LNCAP (cell line): ENCODE results near the gene STRN4.

Source experiments
- TF ChIP-seq, protein P1 (sequence below): fragments of 450-650 bp; IDR thresholded peaks from 2 replicates; pipeline ENCODE4 v1.5.1; 2017; ENCODE audit warnings: mild to moderate bottlenecking

The STRN4 gene

DNA sequence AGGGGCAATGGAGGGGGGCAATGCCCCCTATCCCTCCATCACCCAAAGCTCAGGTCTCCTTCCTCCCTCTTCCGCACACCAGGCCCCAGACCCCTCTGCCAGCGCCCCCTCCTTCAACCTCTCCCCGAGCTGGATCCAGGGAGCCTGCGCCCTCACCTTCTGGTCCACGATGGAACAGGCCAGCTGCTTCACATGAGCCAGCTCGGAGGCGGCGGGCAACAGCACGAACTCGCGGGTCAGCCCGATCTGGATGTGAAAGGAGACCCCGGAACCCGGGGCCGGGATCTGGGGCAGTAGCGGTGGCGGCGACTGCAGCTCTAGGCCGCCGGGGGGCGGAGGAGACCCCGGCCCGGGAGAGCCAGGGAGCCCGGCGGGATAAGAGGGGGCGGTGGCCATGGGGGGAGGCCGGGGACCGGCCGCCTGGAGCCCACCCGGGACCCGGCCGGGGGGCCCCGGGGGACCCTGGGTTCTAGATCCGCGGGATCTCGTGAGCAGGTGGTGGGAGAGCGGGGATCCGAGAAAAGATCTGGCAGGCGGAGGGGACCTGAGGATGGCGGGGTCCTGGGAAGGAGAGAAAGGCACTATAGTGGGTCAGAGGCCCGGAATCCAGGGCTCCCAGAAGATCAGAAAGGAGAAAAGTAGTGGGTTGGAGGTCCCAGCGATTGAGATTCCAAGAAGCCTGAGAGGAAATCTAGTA is 30.1 kb downstream of the STRN4 start:
- TF ChIP-seq, protein P1, sequence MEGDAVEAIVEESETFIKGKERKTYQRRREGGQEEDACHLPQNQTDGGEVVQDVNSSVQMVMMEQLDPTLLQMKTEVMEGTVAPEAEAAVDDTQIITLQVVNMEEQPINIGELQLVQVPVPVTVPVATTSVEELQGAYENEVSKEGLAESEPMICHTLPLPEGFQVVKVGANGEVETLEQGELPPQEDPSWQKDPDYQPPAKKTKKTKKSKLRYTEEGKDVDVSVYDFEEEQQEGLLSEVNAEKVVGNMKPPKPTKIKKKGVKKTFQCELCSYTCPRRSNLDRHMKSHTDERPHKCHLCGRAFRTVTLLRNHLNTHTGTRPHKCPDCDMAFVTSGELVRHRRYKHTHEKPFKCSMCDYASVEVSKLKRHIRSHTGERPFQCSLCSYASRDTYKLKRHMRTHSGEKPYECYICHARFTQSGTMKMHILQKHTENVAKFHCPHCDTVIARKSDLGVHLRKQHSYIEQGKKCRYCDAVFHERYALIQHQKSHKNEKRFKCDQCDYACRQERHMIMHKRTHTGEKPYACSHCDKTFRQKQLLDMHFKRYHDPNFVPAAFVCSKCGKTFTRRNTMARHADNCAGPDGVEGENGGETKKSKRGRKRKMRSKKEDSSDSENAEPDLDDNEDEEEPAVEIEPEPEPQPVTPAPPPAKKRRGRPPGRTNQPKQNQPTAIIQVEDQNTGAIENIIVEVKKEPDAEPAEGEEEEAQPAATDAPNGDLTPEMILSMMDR = no peak

DNA sequence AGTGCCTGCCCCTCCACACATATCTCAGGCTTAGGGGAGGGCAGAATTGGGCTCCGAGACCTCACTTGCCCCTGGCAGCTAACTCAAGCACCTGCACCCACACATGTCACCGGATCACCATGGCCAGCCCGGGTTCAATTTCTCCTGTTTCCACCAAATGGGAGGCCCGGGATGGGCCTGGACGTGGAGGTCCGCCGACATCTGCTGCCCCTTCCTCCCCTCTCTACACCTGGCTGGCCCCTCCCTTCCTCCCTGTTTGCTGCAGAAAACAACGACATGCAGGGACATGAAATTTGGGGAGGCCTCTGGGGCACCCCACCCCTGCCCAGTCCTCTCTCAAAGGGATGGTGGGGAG is 30.7 kb downstream of the STRN4 start:
- TF ChIP-seq, protein P1 = no peak

GRCh38 chr19:46714444-46715106 is 31.7 kb downstream of the STRN4 start:
- TF ChIP-seq, protein P1 = no peak

DNA sequence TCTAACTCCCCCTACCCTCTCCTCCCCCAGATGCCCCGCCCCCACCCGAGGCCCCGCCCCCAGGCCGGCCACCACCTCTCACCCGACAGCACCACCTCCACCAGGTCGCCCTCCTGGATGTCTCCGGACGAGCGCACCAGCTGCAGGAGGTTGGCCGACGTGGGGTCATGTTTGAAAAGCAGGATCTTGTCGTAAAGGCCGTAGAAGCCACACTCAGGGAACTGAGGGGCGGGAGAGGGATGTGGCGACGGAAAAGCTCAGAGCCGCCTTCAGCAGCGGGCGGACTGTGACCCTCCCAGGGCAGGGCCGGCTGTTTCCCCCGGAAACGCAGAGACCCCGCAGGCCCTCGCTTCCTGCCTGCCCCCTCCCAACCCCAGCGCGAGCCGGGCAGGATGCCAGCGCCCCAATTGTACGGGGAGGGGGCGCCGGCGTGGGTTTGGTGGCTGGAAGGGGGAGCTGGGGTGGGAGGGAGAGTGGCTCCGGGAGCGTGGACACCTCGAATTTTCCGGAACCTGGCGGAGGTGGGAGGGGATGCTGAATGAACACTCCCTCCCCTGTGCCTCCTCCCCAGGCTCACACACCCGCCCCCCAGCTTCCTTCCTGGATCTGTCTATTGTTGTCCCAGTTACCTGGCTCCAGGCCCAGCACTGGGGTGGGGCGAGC is 32.3 kb downstream of the STRN4 start:
- TF ChIP-seq, protein P1 = no peak

DNA sequence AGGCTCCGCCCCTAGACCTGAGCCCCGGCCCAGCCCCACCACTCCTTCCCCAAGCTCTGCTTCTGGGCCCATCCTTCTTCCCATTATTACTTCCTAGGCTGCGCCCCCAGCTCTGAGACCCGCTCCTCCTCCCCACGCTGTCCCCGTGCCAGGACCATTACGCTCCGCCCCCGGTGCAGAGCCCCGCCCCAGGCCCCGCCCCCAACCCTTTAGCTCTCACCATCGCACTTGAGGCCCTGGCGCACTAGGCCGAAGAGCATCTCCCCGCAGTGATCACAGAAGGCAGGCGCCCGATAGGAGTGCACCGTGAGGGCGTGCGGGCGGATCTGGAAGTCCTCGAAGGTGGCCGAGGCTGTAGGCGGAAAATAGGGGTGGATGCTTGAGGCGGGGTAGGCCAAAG is 35.6 kb downstream of the STRN4 start:
- TF ChIP-seq, protein P1 = no peak

DNA sequence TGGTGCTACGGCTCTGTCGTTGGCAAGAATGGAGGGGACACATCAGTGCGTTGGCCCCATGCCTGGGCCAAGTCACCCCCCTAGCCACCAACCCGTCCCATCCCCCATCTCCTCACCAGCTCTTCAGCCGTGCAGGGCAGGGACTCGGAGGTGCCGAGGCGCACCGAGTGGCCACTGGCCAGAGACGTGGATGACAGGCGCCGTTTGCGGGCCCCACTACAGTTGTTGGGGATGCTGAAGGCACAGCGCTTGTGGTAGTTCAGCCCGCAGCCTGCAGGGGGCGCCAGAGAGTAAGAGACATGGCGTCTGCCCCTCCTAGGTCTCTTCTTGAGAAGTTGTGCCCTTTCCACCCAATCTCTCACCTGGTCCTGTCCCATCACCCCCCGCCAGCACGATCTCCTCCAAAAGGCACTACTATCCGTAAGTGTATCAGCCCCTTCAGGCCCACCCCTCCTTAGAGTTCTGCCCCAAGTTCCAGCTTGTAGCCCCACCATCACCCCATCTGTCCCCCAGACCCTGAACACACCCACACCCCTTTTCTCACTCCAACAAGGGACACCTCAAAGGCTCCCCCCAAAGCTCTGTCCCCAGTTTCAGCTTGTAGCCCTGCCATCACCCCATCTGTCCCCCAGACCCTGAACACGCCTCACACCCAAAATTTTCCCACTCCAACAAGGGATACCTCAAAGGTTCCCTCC is 41.7 kb downstream of the STRN4 start:
- TF ChIP-seq, protein P1 = peak; percentile 76

GRCh38 chr19:46700704-46701103 is 45.5 kb downstream of the STRN4 start:
- TF ChIP-seq, protein P1 = no peak
